Activated naive CD4-positive, alpha-beta T cell (primary cell): Measurements from ENCODE around the gene SCARF1.

ENCODE experiments used
- DNase-seq, 4 experiments: peaks; one replicate each; lab custom pipeline; 2025; lab: John Stamatoyannopoulos, UW

The SCARF1 gene

GRCh38 chr17:1598399-1599095 lies 47.0 kb downstream of the SCARF1 start:
- DNase-seq = no peak

GRCh38 chr17:1597861-1598342 lies 47.6 kb downstream of the SCARF1 start:
- no peak for DNase-seq

GRCh38 chr17:1593630-1593931 lies 52.0 kb downstream of the SCARF1 start:
- no peak for DNase-seq

- no peak for DNase-seq
Measured at GRCh38 chr17:1592751-1593629, 52.5 kb downstream of the SCARF1 start.

GRCh38 chr17:1591474-1592090 lies 54.0 kb downstream of the SCARF1 start:
- no peak for DNase-seq

- no peak for DNase-seq
Measured at GRCh38 chr17:1590747-1591473, 54.6 kb downstream of the SCARF1 start.

- no peak for DNase-seq
Measured at GRCh38 chr17:1590029-1590746, 55.3 kb downstream of the SCARF1 start.

GRCh38 chr17:1588821-1589585 lies 56.5 kb downstream of the SCARF1 start:
- DNase-seq = no peak

GRCh38 chr17:1584167-1584566 lies 61.4 kb downstream of the SCARF1 start:
- DNase-seq = no peak
